DND-41 (cell line): ENCODE measurements around the gene KIAA1191.

Source experiments
- ATAC-seq: fragments of 200-7000 bp; cut with Tn5 transposase; 3 replicates; pipeline ENCODE4 v1.9.1; 2021; ENCODE audit warnings: low read depth; ENCODE audit not compliant: insufficient read depth
- DNase-seq: peaks from one replicate; pipeline ENCODE4 v3.0.0-alpha.2; 2020
- H2AFZ ChIP-seq: 2 replicates; pipeline ENCODE4 v1.6.0; 2012; ENCODE audit warnings: low read depth, low read length
- H3K27ac ChIP-seq: 2 replicates; pipeline ENCODE4 v1.5.1; 2012; ENCODE audit warnings: low read length, inconsistent platforms
- H3K27me3 ChIP-seq: fragments of 200-600 bp; sonication (generic); 2 replicates; pipeline ENCODE4 v1.6.0; 2012; ENCODE audit warnings: low read length, mild to moderate bottlenecking, inconsistent platforms; ENCODE audit not compliant: insufficient read depth, poor library complexity
- H3K36me3 ChIP-seq: 2 replicates; pipeline ENCODE4 v1.5.1; 2012; ENCODE audit warnings: low read length, inconsistent platforms; ENCODE audit not compliant: insufficient read depth
- H3K4me1 ChIP-seq: 2 replicates; pipeline ENCODE4 v1.5.1; 2012; ENCODE audit warnings: mild to moderate bottlenecking, low read length; ENCODE audit not compliant: insufficient read depth
- H3K4me2 ChIP-seq: 2 replicates; pipeline ENCODE4 v1.6.0; 2012; ENCODE audit warnings: mild to moderate bottlenecking, moderate library complexity, low read length, inconsistent platforms; ENCODE audit not compliant: insufficient read depth
- H3K4me3 ChIP-seq, 2 experiments: fragments of 200-600 bp in 1 of 2; shearing (Covaris generic) in 1 of 2; 2 replicates each; pipeline ENCODE4 v1.5.1; 2012 to 2016; ENCODE audit warnings: inconsistent platforms in 2 of 2, low read length in 2 of 2, mild to moderate bottlenecking in 2 of 2, low read depth in 1 of 2, moderate library complexity in 1 of 2
- H3K79me2 ChIP-seq: 2 replicates; pipeline ENCODE4 v1.6.0; 2012; ENCODE audit warnings: low read length, inconsistent platforms; ENCODE audit not compliant: insufficient read depth
- H3K9ac ChIP-seq: 2 replicates; pipeline ENCODE4 v1.6.0; 2012; ENCODE audit warnings: low read depth, mild to moderate bottlenecking, inconsistent platforms, low read length, moderate library complexity
- H3K9me3 ChIP-seq: 2 replicates; pipeline ENCODE4 v1.5.1; 2012; ENCODE audit warnings: low read length, moderate library complexity, mild to moderate bottlenecking, inconsistent platforms; ENCODE audit not compliant: insufficient read depth, severe bottlenecking
- H4K20me1 ChIP-seq: 2 replicates; pipeline ENCODE4 v1.6.0; 2012; ENCODE audit warnings: low read length; ENCODE audit not compliant: insufficient read depth
- CTCF ChIP-seq: IDR thresholded peaks from 2 replicates; pipeline ENCODE4 v1.5.1; 2012; ENCODE audit warnings: borderline replicate concordance, low read length, moderate library complexity, mild to moderate bottlenecking; ENCODE audit not compliant: poor library complexity, severe bottlenecking; ENCODE audit errors: extremely low read depth
- EZH2 ChIP-seq: IDR thresholded peaks from 3 replicates; pipeline ENCODE4 v1.6.1; 2012; ENCODE audit warnings: borderline replicate concordance, low read depth, mild to moderate bottlenecking, moderate library complexity, low read length, inconsistent platforms; ENCODE audit not compliant: severe bottlenecking

The KIAA1191 gene, protein sequence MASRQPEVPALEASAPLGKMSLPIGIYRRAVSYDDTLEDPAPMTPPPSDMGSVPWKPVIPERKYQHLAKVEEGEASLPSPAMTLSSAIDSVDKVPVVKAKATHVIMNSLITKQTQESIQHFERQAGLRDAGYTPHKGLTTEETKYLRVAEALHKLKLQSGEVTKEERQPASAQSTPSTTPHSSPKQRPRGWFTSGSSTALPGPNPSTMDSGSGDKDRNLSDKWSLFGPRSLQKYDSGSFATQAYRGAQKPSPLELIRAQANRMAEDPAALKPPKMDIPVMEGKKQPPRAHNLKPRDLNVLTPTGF

DNA sequence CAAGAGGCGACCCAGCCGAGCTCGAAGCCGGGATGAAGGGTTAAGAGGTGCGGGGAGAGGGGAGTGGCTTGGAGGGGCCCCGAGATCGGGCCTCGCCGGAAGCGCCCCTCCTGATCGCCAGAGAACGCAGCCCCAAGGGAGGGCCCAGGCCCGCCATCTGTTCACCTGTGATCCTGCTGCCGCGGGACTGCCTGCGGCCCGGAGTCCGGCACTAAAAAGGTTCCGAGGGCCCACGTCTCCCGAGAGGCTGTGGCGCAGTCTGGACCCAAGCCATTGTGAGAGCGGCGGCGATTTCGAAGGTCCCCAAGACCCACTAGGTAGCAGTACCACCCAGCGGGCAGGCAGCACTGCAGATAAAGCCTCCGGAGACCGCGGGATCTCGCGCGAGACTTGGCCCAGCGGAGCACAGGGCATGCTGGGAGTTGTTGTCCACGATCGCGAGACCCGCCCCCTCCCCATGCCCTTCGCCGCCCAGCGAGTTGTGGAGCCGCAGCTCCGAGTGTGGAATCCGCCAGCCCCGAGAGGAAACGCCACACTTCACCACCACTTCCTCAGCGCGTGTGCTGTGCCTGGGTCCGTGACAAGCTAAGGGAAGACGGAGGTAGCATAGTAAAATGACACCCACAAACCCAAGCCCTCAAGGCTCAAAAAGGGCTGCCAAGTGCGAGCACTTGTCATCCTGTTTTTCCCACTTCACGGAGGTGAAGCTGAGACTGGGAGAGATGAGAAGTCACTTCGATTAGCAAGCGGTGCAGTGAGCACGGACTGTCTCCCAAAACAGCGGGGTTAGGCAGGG is at the start of gene KIAA1191:
TSS of gene KIAA1191 (minus strand) at position 328 of the 796 bp plus-strand sequence. CDS start 2,256 bp downstream, outside the sequence.
- H3K4me3 ChIP-seq, result peak within 1 kb of the TSS; percentile 75 to 99
- peaks cover 43% of the 10 kb centered on the region for H3K79me2 ChIP-seq
- H3K36me3 ChIP-seq, result peaks cover 27% of the 10 kb centered on the region
- peak; percentile 95 for DNase-seq
- TF ChIP-seq EZH2 (no peak), CTCF (peak; percentile 57)
- peaks cover 11% of the 10 kb centered on the region; the same call in 1 of the 2 replicates for H4K20me1 ChIP-seq
- peak within 1 kb of the TSS; percentile 90 for H3K9ac ChIP-seq
- peak within 1 kb of the TSS; percentile 82 for H3K4me2 ChIP-seq
- H2AFZ ChIP-seq, result peak within 1 kb of the TSS; percentile 89
- peak within 1 kb of the TSS; percentile 80 for H3K27ac ChIP-seq
- H3K9me3 ChIP-seq, result no peaks in the 10 kb centered on the region
- ATAC-seq, result peak; percentile 97
- H3K27me3 ChIP-seq, result no peaks in the 10 kb centered on the region
- H3K4me1 ChIP-seq, result peaks cover 28% of the 10 kb centered on the region

DNA sequence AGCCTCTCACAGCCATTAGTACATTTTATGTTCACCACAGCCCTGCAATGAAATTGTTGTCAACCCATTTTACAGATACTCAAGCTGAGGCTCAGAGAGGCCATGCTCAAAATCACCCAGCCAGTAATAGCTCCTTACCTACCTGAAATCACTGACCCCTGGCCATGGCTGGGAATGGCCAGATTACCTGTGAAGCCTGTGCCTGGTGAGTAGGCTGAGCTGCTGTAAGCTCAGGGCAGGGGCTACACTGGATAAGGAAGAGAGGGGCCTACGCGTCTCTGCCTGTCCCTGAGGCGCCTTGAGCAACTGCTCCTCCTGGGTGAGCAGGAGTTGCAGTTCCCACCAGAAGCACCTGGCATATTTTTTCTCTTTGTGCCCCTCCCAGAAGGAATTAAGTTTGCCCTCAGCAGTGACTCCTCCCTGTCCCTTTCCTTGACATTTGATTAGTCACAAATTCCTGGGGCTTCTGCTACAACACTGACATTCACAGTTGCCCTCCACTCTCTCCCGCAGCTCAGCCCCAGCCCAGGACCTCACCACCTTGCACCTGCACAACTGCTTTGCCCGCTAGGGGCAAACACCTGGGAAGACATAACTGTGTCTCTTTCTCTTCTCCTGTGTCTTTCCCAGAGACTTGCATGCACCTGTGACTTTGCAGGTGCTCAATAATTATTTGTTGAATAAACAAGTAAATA is 49.1 kb upstream of the KIAA1191 start:
- Histone ChIP-seq H3K79me2 (peaks cover 37% of the 10 kb centered on the region), H3K27me3 (no peaks in the 10 kb centered on the region), H3K4me3 (no peak overlapping the region), H3K4me1 (peaks cover 25% of the 10 kb centered on the region), H3K36me3 (peaks cover 51% of the 10 kb centered on the region), H4K20me1 (peaks cover 18% of the 10 kb centered on the region; the same call in 1 of the 2 replicates), H2AFZ (no peak overlapping the region), H3K4me2 (no peak overlapping the region), H3K9ac (no peak overlapping the region), H3K9me3 (no peaks in the 10 kb centered on the region), H3K27ac (no peak overlapping the region)
- DNase-seq (no peak), ATAC-seq (no peak)
- no peak for TF ChIP-seq EZH2
- no peak for TF ChIP-seq CTCF

DNA sequence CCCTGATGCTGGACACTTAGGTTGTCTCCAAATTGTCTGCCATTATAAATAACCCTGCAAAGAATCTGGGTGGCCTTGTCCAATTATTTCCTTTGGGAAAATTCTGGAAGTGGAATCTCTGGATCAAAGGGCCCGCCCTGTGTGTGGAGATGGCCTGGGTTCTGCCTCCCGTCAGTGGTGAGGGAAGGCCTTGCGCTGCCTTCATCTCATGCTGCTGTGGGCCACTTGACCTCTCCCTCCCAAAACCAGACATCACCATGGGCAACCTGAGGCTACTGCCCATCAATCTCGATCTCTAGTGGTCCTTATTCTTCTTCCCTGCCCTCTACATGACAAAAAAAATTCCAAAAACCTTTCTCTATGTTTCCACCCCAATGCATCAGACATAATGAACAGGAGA is 48.2 kb upstream of the KIAA1191 start:
- Histone ChIP-seq H4K20me1 (peaks cover 18% of the 10 kb centered on the region; the same call in 1 of the 2 replicates), H3K27ac (no peak overlapping the region), H3K4me1 (peaks cover 17% of the 10 kb centered on the region; the same call in 1 of the 2 replicates), H3K4me3 (no peak overlapping the region), H2AFZ (no peak overlapping the region), H3K9me3 (no peaks in the 10 kb centered on the region), H3K9ac (no peak overlapping the region), H3K4me2 (no peak overlapping the region), H3K79me2 (peaks cover 28% of the 10 kb centered on the region), H3K27me3 (no peaks in the 10 kb centered on the region), H3K36me3 (peaks cover 53% of the 10 kb centered on the region)
- no peak for ATAC-seq
- no peak for TF ChIP-seq CTCF
- TF ChIP-seq EZH2, result no peak
- DNase-seq, result no peak
